Ishikawa (cell line): Measurements from ENCODE around the gene MGMT.

Source experiments
- EP300 ChIP-seq: IDR thresholded peaks from 2 replicates; pipeline ENCODE4 v1.6.1; 2012; ENCODE audit warnings: borderline replicate concordance
- TF ChIP-seq, protein P1 (sequence below): IDR thresholded peaks from 2 replicates; pipeline ENCODE4 v1.6.1; 2012

GRCh38 chr10:129589546-129589945 lies 122.5 kb downstream of the MGMT start:
- no peak for TF ChIP-seq EP300
- TF ChIP-seq, protein P1, sequence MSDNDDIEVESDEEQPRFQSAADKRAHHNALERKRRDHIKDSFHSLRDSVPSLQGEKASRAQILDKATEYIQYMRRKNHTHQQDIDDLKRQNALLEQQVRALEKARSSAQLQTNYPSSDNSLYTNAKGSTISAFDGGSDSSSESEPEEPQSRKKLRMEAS, result no peak
